GM19452 (cell line): ENCODE measurements around the gene RASSF1.

Source experiments
- ATAC-seq: cut with Tn5 transposase; IDR thresholded peaks from one replicate; pipeline ENCODE4 v1.9.1; 2021; ENCODE audit not compliant: unreplicated experiment

The RASSF1 gene

DNA sequence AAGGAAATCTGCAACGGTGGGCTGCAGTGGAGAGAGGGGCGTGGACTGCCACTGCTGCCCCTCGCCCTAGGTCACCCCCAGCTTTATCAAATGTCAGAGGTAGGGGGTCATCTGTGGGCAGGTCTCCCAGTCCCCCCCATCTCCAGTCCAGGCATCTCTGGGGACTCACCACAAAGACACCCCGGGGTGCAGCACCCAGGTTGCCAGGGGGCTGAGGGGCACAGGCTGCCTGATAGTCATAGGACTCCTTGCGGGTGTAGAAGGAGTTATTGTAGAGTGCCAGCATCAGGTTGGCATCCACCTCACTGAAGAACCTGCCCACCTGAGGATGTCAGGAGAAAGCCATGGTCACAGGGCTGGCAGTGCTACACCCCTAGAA lies 25.2 kb upstream of the RASSF1 start:
- no peak for ATAC-seq

DNA sequence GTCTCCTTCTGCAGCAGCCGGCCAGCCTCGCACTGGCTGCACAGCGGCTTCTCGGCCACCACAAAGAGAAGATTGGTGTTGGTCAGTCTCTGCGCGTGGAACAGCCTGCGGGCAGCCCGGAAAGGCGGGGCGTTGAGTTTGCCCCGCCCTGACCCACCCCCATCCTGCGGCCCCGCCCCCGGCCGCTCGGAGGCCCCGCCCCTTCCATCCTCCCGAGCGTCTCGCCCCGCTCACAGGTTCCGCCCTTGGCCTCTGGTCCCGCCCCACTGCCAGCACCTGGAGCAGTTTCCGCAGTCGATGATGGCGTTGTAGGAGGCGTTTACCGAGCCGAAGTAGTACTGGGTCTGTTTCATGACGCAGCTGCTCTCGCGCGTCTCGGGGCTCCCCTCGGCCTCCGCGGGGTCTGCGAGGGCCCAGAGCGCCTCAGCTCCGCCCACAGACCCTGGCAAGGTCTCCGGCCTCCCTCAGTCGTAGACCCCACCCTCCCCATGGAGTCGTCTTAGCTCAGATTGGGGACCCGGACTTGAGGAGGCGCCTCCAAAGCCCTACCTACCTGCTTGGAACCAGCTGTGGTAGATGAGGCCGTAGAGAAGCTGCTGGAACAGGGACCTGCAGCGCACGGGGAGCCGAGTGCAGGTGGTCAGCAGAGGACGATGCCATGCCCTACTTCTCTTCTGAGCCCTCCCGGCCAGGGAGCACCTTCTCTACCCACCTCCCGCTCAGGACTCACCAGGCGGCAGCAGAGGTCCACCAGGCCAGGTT lies 24.6 kb upstream of the RASSF1 start:
- peak; percentile 91 for ATAC-seq

DNA sequence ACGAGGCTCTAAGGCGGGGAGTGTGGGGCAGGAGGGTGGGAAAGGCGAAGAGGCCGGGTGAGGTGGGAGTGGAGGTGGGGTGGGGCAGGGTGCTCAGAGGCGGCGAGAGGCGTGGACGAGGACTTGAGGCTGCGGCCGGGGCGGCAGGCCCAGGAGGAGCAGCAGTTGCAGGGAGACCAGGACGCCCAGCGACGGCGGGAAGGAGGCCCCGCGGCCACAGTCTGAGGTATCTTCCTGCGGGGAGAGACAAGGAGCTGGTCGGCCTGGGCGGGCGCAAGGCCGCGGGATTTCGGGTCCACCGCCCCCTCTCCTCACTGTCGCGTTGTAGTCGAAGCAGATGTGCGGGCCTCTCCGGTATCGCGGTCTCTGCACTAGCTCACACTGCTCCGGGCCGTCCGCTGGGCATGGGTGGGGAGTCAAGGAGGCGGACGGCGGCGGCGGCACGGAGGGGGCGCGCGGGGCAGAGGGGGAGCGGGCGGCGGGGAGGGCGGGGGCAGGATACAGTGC lies 24.0 kb upstream of the RASSF1 start:
- ATAC-seq: no peak

DNA sequence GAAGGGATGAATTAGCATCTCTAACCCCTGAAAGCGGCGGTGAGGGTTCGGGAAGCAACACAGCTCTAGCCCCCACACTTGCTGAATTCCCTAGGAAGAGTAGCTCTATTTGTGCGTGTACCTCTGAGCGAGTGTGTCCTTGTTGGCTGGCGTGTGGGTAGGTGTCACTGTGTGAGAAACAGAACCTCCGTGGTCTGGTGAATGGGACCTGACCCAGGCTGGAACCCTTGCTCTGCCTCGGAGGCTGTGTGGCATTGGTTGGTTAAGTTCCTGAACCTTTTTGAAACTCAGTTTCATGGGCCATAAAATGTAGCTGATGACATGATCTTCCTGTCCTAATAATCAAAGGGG lies 19.1 kb upstream of the RASSF1 start:
- peak; percentile 2 for ATAC-seq

DNA sequence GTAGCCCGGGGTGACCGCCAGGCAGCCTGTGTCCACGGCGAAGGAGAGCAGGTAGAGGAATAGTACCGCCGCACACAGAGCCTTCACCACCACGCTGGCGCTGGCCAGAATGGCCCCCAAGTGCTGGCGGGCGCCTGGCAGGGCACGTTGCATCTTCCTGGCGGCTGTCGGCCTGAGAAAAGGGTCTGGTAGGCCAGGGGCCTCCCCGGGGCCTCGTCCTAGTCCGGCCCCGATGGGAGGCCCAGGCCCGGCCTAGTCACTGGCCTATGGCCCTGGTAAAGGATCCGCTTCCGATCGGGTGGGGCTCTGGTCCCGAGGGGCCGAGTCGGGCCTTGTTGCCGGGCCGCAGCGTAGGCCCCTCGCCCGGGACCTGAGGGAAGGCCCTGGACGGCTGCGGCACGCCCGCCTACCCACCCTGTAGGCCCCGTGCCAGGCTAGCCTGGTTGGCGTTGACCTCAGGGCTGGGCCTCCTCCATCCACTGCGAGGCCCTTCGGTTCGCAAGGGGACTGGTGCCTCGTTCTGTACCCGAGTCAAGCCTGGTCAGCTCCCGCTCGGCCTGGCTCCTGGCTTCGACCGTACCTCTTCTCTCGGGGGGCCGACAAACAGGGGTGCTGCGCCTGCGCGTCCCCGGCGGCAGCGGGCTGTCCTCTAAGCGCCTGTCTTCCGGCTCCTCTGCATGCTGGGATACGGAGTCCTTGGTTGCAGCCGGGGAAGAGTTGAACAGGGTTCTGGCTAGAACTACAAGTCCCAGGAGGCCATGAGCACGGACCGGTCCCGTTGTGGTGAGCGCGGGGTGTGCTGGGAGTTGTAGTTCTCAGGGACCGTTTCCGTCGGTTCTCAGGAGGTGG lies 18.5 kb upstream of the RASSF1 start, which contains the start of gene TMEM115:
Gene TMEM115 (minus strand): TSS at position 611 of the 849 bp plus-strand sequence. CDS start 458 bp downstream, at position 153.
- ATAC-seq: peak; percentile 98

DNA sequence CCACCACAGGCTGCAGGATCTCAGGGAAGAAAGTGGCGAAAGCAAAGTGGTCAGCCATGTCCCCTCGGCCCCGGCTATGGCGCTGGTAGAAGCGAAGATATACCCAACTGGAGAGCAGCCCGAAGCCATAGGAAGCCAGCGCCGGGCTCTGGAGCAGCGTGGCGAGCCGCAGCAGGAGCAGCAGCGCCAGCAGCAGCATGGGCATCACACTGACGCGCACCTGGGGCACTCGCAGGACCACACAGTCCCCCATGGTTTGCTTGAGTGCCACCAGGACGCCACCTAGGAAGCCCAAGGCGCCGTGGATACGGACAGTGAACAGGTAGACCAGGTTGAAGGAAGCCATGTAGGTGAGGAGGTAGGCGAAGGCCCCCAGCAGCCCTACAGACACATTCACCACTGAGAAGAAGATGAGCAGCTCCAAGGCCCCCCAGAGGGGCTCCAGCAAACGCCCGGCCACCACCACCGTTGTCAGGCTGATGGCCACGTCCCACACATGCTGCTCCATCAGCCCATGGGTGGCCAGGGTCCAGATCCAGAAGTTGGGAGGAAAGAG lies 17.8 kb upstream of the RASSF1 start:
- ATAC-seq: no peak

DNA sequence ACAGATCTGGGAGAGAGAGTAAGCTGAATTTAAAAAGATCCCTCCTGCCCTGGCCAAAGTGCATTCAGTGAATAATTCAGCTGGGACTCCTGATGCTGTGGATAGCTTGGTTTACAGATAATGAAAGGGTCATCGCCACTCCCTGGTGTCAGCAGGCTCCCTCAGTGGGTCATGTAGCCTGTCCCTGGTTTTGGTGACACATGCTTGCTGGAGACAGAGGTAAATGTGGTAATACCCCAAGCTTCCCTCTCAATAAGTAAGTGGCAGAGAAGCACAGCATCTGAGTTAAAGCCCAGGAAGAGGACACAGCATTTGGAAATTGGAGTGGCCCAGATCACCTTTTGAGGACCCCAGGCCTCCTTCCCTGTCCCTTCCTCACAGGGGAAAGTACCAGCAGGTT lies 16.8 kb upstream of the RASSF1 start:
- no peak for ATAC-seq

DNA sequence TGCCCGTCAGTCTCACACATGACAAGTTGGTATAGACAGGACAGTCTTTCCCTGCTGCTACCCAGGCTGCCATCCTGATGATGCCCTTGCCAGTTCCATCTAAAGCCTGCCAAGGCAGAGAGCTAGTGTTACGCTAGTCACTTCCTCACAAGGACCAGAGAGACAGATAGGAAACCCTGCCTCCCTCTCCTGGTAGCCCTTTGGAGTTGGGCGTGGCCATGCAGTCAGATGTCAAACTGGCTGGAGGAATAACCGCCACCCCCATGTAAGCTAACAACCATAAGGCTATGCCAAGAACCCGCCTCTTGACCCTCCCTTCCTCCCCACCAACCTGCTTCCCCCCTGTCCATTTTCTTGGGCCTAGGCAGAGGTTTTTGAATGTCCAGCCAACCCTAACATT lies 15.9 kb upstream of the RASSF1 start:
- ATAC-seq: no peak

DNA sequence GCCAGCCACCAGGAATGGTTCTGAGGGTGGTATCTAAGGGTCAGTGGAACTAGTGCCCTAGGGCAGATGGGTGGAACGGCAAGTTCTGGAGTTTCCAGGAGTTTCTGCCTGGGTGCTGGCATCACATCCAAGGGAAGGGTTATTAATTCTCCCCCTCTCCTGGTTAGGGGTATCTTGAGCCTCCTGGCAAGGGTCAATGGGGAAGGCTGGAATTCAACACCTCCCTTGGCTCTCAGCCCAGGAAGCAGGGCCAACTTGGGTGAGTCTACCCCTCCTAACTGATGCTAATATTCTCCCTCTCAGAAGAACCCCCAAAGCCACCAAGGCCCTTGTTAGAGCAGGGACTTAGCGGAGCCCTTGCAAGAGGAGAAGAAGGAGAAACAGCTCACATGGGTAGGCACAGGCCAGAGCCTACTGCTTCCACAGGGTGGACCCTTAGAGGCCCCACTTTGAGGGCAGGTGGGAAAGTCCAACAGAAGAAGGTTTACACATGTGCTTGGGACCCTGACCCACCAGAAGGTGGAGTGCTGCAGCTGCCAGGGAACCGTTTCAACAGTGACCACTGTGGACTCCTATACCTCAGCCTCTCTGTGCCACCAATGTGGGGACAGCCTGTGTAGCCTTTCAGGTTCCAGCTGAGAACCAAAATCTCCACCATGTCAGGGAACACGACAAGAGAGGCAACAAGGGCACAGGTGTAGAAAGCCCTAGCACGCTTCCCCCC lies 15.4 kb upstream of the RASSF1 start:
- no peak for ATAC-seq

DNA sequence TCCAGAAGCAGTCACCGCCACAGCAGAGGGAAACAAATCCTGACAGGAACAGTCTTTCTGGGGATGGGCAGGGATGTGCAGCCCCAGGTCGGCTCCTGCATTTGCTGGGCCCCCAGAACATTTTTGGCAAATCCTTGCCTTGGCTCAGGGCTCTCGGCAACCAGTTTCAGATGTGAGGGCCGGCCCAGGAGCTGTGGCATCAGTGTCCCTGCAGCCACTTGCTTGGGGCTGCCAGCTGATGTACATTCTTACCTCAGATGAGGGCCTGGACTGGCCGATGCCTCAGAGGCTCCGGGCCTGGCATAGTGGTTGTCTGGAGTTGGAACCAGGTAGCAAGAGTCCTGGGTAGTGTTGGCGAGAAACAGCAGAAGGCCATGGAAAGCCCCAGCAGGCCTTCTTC lies 14.2 kb upstream of the RASSF1 start:
- no peak for ATAC-seq

DNA sequence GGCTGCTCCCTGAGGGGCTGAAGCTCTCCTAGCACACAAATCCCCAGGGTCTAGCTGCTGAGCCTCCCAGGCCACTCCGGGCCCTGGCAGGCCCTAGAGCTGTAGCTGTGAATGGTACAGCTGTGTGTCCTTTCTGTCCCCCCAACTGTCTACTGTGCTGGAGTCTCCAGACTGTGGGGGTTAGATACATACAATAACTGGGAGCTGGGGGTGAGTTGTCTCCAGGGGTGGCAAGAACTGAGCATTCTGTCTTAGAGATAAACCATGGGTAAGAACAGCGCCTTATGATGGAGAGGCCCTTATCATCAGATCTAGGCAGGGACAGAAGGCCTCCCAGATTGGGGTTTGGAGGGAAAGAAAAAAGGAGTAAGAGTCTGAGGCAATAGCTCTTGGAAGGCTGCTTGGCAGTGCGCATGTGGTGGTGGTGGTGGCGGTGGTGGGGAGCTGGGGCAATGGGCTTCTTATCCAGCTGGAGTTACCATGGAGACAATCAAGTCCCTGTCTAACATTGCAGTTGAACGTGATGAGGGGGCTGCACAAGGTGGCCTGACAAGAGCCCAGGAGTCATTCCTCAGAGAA lies 13.6 kb upstream of the RASSF1 start:
- ATAC-seq: no peak

DNA sequence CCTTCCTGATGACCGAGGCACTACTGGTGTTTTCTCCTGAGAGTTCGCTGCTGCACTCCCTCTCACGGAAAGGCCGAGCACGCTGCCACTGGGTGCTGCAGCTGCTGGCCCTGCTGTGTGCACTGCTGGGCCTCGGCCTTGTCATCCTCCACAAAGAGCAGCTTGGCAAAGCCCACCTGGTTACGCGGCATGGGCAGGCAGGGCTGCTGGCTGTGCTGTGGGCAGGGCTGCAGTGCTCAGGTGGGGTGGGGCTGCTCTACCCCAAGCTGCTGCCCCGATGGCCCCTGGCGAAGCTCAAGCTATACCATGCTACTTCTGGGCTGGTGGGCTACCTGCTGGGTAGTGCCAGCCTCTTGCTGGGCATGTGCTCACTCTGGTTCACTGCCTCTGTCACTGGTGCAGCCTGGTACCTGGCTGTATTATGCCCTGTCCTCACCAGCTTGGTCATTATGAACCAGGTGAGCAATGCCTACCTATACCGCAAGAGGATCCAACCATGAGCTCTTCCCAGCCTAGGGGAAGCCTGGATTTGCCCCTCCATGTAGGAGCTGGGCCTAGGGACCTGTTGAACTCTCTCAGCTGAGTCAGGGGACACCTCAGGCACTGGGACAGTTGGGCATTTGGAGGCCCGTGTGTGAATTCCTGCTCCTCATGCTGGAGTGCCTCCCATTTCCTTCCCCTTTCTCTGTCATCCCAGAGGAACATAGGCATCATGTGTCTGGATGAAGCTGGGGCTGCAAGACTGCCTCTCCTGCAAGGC lies 12.8 kb upstream of the RASSF1 start:
- ATAC-seq: no peak

DNA sequence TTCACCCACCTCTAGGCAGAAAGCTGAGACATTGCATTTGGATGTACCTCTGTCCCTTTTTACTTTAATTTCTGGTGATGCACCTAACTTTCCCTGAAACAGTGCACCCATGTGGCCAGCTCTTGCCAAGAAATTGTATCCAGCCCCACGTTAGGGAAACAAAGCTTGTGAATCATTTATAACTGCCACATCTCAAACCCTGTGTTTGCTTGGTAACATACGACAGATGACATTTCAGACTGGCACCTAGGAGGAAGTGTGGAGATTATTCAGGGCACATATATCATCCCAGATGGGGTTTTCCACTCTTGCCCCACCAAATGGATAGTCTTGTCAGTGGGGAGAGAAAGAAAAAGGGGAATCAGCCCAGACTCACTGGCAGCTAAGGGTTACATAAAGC lies 12.1 kb upstream of the RASSF1 start:
- ATAC-seq: no peak

DNA sequence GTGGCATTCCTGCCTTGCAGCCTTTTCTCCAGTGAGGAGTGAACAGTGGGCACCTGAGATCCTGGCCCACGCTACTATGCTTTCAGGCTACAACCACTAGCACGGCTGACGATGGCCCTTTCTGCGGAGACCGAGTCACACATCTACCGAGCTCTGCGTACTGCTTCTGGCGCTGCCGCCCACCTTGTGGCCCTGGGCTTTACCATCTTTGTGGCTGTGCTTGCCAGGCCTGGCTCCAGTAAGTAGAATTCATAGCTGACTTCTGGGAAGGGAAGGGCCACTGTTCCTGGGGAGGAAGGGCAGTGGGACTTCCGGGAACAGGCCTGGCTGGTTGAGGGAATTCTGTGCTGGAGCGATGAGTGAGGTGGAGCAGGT lies 10.7 kb upstream of the RASSF1 start:
- ATAC-seq: no peak

DNA sequence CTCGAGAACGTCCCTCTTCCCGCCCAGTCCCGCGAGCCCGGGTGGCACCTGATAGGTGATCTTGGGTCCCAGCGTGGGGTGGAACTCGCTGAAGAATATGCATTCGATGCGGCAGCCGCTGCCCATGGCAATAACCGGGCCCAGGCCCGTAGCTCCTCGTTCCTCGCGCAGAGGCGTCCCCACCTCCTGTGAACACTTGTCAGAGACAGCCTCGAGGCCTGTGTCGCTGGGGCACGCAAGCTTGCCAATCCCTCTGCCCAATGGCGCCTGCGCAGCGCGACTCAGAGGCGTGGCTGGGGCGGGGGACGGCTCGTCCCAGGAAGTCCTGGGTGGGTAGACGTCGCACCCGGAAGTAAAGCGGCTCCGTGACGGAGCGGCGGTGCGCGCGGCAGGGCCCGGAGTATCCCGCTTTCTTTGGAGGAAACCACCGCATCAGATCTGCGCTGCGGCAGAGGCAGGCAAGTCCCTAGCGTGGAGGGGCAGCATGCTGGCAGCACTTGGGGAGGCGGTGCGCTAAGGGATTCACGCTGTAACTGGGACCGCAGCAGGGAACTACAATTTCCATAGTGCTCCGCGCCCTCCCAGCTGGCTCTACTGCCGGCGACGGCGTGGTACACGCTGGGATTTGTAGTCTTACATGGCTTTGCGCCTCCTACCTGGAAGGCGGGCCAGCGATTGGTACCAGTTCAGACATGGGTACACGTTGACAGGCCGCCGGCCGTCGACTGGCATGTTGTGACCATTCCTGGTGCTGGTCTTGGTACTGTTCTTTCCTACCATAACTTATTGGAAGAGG lies 10.1 kb upstream of the RASSF1 start, which contains the start of the genes CYB561D2 and NPRL2:
Gene CYB561D2 (plus strand): TSS at position 336 of the 796 bp plus-strand sequence. CDS start 572 bp downstream, outside the sequence.
Gene NPRL2 (minus strand): TSS at position 249 of the 796 bp plus-strand sequence. CDS start 123 bp downstream, at position 126.
- ATAC-seq: peak; percentile 82

DNA sequence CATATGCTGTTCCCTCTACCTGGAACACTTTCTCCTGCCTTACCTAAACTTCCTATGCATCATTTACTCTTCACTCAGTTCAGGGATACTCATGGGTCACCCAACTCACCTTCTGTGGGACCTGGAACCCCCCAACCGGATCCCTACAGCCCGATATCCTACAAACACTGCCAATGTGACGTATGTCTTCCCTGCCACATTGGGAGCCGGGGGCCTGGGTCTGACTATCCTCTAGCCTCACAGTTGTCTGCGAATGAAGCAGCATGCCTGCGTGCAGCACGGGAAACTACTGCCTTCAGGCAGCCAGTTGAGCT lies 9.5 kb upstream of the RASSF1 start:
- no peak for ATAC-seq

DNA sequence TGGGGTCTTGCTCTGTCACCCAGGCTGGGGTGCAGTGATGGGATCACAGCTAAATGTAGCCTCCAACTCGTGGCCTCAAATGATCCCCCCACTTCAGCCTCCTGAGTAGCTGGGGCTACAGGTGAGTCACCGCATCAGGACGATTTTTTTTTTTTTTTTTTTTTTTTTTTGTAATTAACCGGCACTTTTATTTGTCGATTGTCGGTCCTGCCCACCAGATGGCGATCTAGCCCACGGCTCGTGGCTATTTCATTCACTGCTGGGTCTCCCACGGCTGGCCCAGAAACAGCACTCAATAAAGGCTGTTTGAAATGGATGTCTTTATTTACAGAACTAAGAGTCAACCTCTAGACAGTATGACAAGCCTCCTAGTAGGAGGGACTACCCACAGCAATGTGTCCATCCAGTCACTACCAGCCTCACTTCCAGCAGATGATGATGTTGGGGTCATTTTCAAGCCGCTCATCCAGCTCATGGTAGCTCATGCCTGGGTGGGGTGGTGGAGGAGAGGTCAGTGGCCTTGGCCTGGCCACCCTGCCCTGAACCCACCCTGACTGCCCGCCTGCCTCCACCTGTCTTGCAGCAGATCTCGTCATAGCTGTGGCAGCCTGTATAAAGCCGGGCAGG lies 6.7 kb upstream of the RASSF1 start:
- no peak for ATAC-seq

DNA sequence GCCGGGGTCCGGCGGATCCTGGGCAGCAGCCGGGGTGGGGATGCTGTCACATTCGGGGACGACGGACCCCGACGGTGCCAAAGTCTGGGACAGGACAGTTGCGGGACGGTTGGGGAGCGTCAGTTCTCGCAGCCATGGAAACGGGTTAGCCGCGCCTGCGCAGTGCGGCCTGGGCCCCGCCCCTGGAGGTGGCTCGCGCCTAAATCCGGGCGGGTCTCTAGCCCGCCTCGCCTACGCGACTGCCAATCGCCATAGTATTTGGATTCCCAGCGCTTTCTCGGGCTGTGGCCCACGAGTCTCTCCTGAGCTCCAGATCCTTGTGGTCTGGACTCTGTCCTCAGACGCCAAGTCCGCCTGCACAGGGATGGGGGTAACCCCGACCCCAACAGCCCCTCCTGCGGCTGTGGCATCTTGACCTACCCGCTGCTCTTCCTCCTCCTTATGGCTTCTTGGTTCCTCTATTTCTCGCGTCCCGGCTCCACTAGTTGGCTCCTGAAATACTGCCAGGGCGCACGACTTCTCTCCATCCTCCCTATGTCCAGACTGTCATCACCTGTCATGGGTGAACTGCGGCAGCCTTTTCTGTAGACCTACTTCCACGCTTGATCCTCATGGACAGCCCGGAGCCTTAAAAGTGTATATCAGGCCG lies 5.1 kb upstream of the RASSF1 start, which contains the start of gene ZMYND10:
Gene ZMYND10 (minus strand): TSS at position 147 of the 649 bp plus-strand sequence. CDS start 153 bp downstream, outside the sequence.
- ATAC-seq: no peak
